PC-3 (cell line): ENCODE measurements around the gene RBM14. TPM values are rescaled to one million over a fixed set of nuclear protein-coding genes. Genes with fewer than 3 reads are reported as not detected.
"Not testable (repeated sequence)": the region's sequence is repeated elsewhere in the genome, so short reads cannot be mapped to it uniquely, and the experiment has no call there.

Experiments used
- ATAC-seq: fragments of 200-7000 bp; cut with Tn5 transposase; 2 replicates; pipeline ENCODE4 v1.9.1; 2020; ENCODE audit warnings: mild to moderate bottlenecking, moderate library complexity
- BruUV-seq: library from RNA; stranded (reverse); fragments of 400-500 nt; replicated peaks from 2 replicates; lab custom pipeline; 2021; lab: Mats Ljungman, UMichigan
- CTCF ChIA-PET: fragments of 300-600 bp; sonication (Branson Sonifier 250); formaldehyde crosslinking; loops from one replicate; lab custom pipeline; 2022; ENCODE audit warnings: antibody characterized with exemption; lab: Charles Lee
- POLR2A ChIA-PET: fragments of 300-600 bp; sonication (Branson Sonifier 250); formaldehyde crosslinking; loops from one replicate; lab custom pipeline; 2022; ENCODE audit warnings: antibody characterized with exemption; ENCODE audit not compliant: unreplicated experiment; lab: Charles Lee
- DNase-seq: peaks from one replicate; pipeline ENCODE4 v3.0.0-alpha.2; 2015
- H2AFZ ChIP-seq: fragments of 300-600 bp; sonication (generic); 2 replicates; pipeline ENCODE4 v1.6.0; 2016; ENCODE audit warnings: antibody characterized with exemption, low read length
- H3F3A ChIP-seq: fragments of 300-600 bp; sonication (generic); one replicate; pipeline ENCODE4 v1.6.0; 2017; ENCODE audit warnings: antibody characterized with exemption, low read length, control low read depth, mild to moderate bottlenecking; ENCODE audit not compliant: unreplicated experiment
- H3K27ac ChIP-seq: fragments of 300-600 bp; sonication (generic); 2 replicates; pipeline ENCODE4 v1.5.1; 2016; ENCODE audit warnings: mild to moderate bottlenecking, low read length
- H3K27me3 ChIP-seq: fragments of 300-600 bp; sonication (generic); 2 replicates; pipeline ENCODE4 v1.6.1; 2016; ENCODE audit warnings: low read length, mixed read lengths
- H3K36me3 ChIP-seq: fragments of 300-600 bp; sonication (generic); 2 replicates; pipeline ENCODE4 v1.6.1; 2016; ENCODE audit warnings: low read depth, mixed run types, low read length, mixed read lengths
- H3K4me1 ChIP-seq: fragments of 300-600 bp; sonication (generic); 2 replicates; pipeline ENCODE4 v1.5.1; 2016; ENCODE audit warnings: low read length; ENCODE audit not compliant: insufficient read depth
- H3K4me2 ChIP-seq: fragments of 300-600 bp; sonication (generic); 2 replicates; pipeline ENCODE4 v1.6.0; 2016; ENCODE audit warnings: low read length
- H3K4me3 ChIP-seq: fragments of 300-600 bp; sonication (generic); 2 replicates; pipeline ENCODE4 v1.5.1; 2016; ENCODE audit warnings: mild to moderate bottlenecking, low read length, mixed read lengths
- H3K79me2 ChIP-seq: fragments of 300-600 bp; sonication (generic); 2 replicates; pipeline ENCODE4 v1.6.1; 2017; ENCODE audit warnings: low read length, mixed read lengths
- H3K9ac ChIP-seq: fragments of 300-600 bp; sonication (generic); 2 replicates; pipeline ENCODE4 v1.6.0; 2016; ENCODE audit warnings: mild to moderate bottlenecking, low read length
- H3K9me2 ChIP-seq: fragments of 300-600 bp; sonication (generic); replicated peaks from 2 replicates; pipeline ENCODE4 v1.6.1; 2016; ENCODE audit warnings: mixed run types, low read length, mixed read lengths
- H3K9me3 ChIP-seq: fragments of 300-600 bp; sonication (generic); 2 replicates; pipeline ENCODE4 v1.6.1; 2016; ENCODE audit warnings: low read length, mixed read lengths
- H4K20me1 ChIP-seq: fragments of 300-600 bp; sonication (generic); 2 replicates; pipeline ENCODE4 v1.6.1; 2016; ENCODE audit warnings: low read length, mixed read lengths
- CTCF ChIP-seq: fragments of 300-600 bp; sonication (generic); conservative IDR thresholded peaks from 2 replicates; pipeline ENCODE4 v1.5.1; 2017; ENCODE audit warnings: antibody characterized with exemption, low read depth, mild to moderate bottlenecking, low read length
- EZH2 ChIP-seq: fragments of 300-600 bp; sonication (generic); IDR thresholded peaks from one replicate; pipeline ENCODE4 v1.6.1; 2017; ENCODE audit warnings: antibody characterized with exemption, mild to moderate bottlenecking, low read length; ENCODE audit not compliant: unreplicated experiment
- EZH2phosphoT487 ChIP-seq: fragments of 300-600 bp; sonication (generic); IDR thresholded peaks from 2 replicates; pipeline ENCODE4 v1.6.1; 2018; ENCODE audit warnings: mild to moderate bottlenecking, antibody characterized with exemption, low read length, borderline replicate concordance
- intact Hi-C: fragments of 100-400 bp; cut with micrococcal nuclease; formaldehyde crosslinking; loops from 2 replicates; pipeline ENCODE4 v1.9.0; 2023
- total RNA-seq: library from RNA; depleted of rRNA; stranded (reverse); fragments of >200 nt; gene quantifications from 2 replicates; pipeline ENCODE4 v1.2.3, GENCODE V29; 2014

RBM14 gene
- total RNA-seq, 1 experiment from 2014 or later: 79.3 TPM

DNA sequence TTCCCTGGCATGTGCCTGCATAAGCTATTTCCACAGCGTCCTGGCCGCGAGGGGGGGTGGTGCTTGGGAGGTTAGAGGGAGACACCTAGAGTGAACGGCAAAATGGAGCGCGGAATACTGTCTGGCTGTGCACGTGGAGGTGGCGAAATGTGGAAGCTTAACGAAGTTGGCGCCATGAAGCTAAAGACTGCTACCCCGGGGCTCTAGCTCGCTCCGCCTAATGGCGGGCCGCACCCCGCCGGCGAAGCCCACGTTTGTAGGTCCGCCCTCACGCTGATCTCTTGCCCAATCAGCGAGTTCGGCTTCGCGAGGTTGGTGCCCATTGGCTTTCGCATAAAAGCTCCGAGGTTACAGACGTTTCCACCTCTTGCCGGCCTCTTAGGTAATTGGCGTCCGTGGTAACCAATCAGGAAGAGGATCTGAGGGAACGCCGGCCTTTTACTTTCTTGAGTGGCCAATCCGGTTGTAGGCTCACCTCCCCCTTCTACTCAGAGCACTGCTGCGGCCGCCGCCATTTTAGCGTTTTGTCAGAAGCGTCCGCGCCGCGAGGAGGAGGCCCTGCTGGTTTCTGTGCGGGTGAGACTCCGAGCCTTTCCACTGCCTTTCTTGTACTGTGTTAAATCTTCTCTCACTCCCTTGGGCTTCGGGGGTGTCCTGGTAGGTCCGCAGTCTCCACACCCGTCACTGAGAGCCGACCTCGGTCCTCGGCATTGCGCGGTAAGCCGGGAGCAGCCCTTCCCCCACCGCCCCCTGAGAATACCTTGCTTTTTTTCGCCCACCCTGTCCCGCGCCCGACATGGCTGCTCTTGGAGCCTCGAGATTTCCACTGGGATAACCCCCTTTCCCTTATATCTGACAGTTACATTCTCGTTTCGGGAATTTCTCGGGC is 22.0 kb downstream of the RBM14 start, which contains the start of gene RBM4:
Gene RBM4 (plus strand): TSS at position 527 of the 889 bp plus-strand sequence. CDS start 1,009 bp downstream, outside the sequence.
- H3K79me2 ChIP-seq: peaks cover 97% of the 10 kb centered on the region
- peaks cover 44% of the 10 kb centered on the region for H3K36me3 ChIP-seq
- H3K4me3 ChIP-seq: peak within 1 kb of the TSS; percentile 95
- peak; percentile 100 for DNase-seq
- BruUV-seq: no TSS peak
- no peaks in the 10 kb centered on the region for H3K9me3 ChIP-seq
- H3K27ac ChIP-seq: peak within 1 kb of the TSS; percentile 73
- H3K4me1 ChIP-seq: peaks cover 43% of the 10 kb centered on the region
- H3F3A ChIP-seq: peaks cover 7% of the 10 kb centered on the region
- TF ChIP-seq EZH2phosphoT487 (no peak), EZH2 (no peak), CTCF (no peak; the same call in 1 of the 2 replicates)
- H3K4me2 ChIP-seq: peak within 1 kb of the TSS; percentile 94
- intact Hi-C loops: loop anchor here (2.0 kb wide), 1 partner anchor 22 kb away; the partner anchor contains the start of gene RBM14
- ChIA-PET POLR2A (interaction anchor here (0.6 to 1.2 kb wide), 6 partner anchors 19 to 558 kb away, joined by 4 to 20 read pairs (median 4); partner anchors contain the start of genes DPP3, RBM14 and RBM4B), CTCF (interaction anchor here (0.6 to 1.2 kb wide), 3 partner anchors 46 to 841 kb away, joined by 3 to 5 read pairs (median 3); partner anchors contain the start of gene CCDC87)
- H3K9ac ChIP-seq: peak within 1 kb of the TSS; percentile 96
- ATAC-seq: peak; percentile 93
- H3K27me3 ChIP-seq: no peaks in the 10 kb centered on the region
- H3K9me2 ChIP-seq: no peaks in the 10 kb centered on the region
- H2AFZ ChIP-seq: peak within 1 kb of the TSS; percentile 76
- H4K20me1 ChIP-seq: peaks cover 52% of the 10 kb centered on the region

GRCh38 chr11:66639066-66639813 is 22.8 kb downstream of the RBM14 start:
- peak overlapping the region; percentile 96 for H3K9ac ChIP-seq
- peaks cover 50% of the 10 kb centered on the region for H3K36me3 ChIP-seq
- H3K27ac ChIP-seq: peak overlapping the region; percentile 73
- intact Hi-C loops: loop anchor here (2.0 kb wide), 1 partner anchor 22 kb away; the partner anchor contains the start of gene RBM14
- H3K27me3 ChIP-seq: no peaks in the 10 kb centered on the region
- TSS peak; percentile 60 for BruUV-seq
- POLR2A ChIA-PET: interaction anchor here (0.6 kb wide), 1 partner anchor 13 kb away, joined by 5 read pairs; no protein-coding TSS in a partner anchor
- H3F3A ChIP-seq: peaks cover 7% of the 10 kb centered on the region
- peaks cover 43% of the 10 kb centered on the region for H3K4me1 ChIP-seq
- peak overlapping the region; percentile 94 for H3K4me2 ChIP-seq
- DNase-seq (peak; percentile 41), ATAC-seq (no peak)
- peaks cover 97% of the 10 kb centered on the region for H3K79me2 ChIP-seq
- H4K20me1 ChIP-seq: peaks cover 58% of the 10 kb centered on the region
- no peaks in the 10 kb centered on the region for H3K9me3 ChIP-seq
- peak overlapping the region; percentile 53 for H2AFZ ChIP-seq
- H3K4me3 ChIP-seq: peak overlapping the region; percentile 95
- TF ChIP-seq EZH2: no peak
- TF ChIP-seq CTCF: no peak
- TF ChIP-seq EZH2phosphoT487: no peak
- CTCF ChIA-PET: no interaction called here
- H3K9me2 ChIP-seq: no peaks in the 10 kb centered on the region

GRCh38 chr11:66639814-66640340 is 23.4 kb downstream of the RBM14 start:
- H3F3A ChIP-seq, DNase-seq, H3K9ac ChIP-seq, POLR2A ChIA-PET, H2AFZ ChIP-seq, H3K9me2 ChIP-seq, H3K27me3 ChIP-seq, H3K9me3 ChIP-seq, CTCF ChIA-PET, BruUV-seq, H3K27ac ChIP-seq, ATAC-seq: not testable (repeated sequence)
- peaks cover 43% of the 10 kb centered on the region for H3K4me1 ChIP-seq
- H4K20me1 ChIP-seq: peaks cover 61% of the 10 kb centered on the region
- H3K4me3 ChIP-seq: peak overlapping the region; percentile 95
- peak overlapping the region; percentile 94 for H3K4me2 ChIP-seq
- H3K36me3 ChIP-seq: peaks cover 52% of the 10 kb centered on the region
- intact Hi-C loops: loop anchor here (2.0 kb wide), 1 partner anchor 23 kb away; the partner anchor contains the start of gene RBM14
- peaks cover 97% of the 10 kb centered on the region for H3K79me2 ChIP-seq
